ENCODE results near the gene ZNF320.
A peak's percentile ranks its signal among the peaks of the same experiment; 100 is the strongest.
"Not testable (repeated sequence)": the region's sequence is repeated elsewhere in the genome, so short reads cannot be mapped to it uniquely, and the experiment has no call there.

ZNF320 gene

DNA sequence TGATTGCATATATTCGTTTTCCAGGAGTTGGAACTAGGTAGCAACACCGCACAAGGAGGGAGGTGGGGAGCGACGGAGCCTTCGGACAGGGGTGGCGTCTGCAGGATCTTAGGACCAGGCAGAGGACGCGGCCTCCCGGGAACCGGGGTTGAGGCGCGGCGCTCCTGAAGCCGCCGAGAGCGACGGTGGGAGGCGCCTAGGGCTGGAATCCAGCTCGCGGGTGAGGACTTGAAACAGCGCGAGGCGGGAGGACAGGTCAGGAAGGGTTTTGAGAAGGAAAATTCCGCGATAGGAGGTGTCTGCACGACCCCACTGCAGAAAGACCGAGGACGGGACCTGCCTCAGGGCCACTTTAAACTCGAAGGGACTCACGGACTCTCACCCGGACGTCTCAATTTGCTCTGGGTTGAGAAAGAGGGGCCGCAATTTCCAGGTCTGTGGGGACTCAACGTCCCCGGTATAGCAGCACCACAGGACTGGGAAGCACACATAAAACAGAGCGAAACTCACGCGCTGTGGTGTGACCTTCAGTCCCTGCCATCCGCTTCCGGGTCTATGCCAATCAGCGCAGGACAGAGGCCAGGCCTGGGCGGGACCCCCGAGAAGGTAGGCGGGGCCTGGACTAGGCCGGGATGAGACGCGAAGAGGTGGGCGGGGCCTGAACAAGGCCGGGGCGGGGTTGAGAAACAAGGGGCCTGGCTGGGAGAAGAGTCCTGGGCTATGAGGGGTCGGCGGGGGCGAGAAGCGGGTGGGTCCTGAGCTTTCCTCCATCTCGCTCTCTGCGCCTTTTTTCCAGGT is at the start of gene ZNF320:
ZNF320 (minus strand) TSS at position 498 of the 798 bp plus-strand sequence. CDS start 7,380 bp downstream, outside the sequence.
- TF ChIP-seq, protein P1, sequence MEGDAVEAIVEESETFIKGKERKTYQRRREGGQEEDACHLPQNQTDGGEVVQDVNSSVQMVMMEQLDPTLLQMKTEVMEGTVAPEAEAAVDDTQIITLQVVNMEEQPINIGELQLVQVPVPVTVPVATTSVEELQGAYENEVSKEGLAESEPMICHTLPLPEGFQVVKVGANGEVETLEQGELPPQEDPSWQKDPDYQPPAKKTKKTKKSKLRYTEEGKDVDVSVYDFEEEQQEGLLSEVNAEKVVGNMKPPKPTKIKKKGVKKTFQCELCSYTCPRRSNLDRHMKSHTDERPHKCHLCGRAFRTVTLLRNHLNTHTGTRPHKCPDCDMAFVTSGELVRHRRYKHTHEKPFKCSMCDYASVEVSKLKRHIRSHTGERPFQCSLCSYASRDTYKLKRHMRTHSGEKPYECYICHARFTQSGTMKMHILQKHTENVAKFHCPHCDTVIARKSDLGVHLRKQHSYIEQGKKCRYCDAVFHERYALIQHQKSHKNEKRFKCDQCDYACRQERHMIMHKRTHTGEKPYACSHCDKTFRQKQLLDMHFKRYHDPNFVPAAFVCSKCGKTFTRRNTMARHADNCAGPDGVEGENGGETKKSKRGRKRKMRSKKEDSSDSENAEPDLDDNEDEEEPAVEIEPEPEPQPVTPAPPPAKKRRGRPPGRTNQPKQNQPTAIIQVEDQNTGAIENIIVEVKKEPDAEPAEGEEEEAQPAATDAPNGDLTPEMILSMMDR (IDR thresholded peaks at IDR 0.05; ENCODE audit: extremely low read depth, missing control alignments): no peak
- peak; percentile 93 for DNase-seq (ENCODE audit: low spot score)

DNA sequence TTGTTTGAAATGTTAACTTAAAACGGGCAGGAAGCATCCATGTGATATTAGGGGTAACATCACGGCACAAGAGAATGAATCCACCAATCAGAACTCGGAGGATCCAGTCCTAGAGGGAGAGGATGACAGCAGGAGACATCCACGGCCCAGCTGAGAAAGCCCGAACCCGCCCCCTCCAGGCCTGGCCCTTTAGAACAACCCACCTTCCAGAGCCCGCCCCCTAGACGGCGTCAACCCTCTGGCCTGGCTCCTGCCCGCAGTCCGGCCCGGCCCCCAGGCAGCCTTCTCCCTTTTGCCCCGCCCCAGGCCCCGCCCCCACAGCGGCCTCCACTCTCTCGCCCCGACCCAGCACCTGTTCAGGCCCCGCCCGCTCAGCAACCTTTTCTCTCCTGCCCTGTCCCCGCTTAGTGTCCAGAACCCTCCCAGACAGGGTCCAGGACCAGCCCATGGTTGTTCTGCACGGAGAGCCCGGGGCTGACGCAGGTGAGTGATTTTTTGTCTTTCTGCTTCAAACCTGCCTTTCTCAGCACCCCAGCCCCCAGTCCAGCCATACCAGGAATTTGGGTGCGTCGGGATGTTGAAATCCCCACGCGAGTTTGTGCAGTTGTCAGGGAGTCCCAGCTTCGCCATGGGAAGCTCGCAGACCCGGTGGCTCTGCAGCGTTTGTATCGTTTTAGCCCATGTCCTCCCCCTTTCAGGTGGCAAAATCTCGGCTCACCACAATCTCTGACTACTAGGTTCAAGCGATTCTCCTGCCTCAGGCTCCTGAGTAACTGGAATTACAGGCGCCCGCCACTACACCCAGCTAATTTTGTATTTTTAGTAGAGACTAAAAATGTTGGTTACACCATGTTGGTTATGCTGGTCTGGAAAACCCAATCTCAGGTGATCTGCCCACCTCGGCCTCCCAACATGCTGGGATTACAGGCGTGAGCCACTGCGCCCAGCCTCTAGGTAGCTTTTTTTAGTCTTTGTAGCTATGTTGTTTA is 49.2 kb upstream of the ZNF320 start:
- peak; percentile 15 for DNase-seq (ENCODE audit: low spot score)
- TF ChIP-seq, protein P1 (IDR thresholded peaks at IDR 0.05; ENCODE audit: extremely low read depth, missing control alignments): no peak

DNA sequence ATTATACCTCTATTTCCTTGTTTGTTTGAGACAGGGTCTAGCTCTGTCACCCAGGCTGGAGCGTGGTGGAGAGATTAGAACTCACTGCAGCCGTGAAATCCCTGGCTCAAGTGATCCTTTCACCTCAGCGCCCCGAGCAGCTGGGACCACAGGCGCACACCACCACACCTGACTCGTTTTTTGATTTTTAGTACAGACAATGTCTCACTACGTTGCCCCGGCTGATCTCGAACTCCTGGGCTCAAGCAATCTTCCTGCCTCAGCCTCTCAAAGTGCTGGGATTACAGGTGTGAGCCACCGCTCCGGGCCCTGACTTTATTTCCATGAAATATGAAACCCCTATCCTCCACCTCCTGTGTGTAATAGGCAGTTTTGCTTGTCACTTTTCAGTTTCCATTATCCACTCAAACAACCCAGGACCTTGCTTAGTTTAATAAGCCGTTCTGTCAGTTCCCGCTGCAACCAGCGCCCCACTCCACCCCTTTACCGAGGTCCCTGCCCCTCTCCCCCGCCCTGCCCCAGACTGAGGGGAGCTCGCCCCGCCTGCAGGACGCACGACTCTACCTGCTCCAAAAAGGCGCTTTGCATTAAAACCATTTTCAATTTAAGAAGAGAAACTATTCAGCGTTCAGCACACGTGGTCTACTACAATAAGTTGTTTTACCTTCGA is 48.4 kb upstream of the ZNF320 start:
- DNase-seq (ENCODE audit: low spot score): no peak
- TF ChIP-seq, protein P1 (IDR thresholded peaks at IDR 0.05; ENCODE audit: extremely low read depth, missing control alignments): no peak

DNA sequence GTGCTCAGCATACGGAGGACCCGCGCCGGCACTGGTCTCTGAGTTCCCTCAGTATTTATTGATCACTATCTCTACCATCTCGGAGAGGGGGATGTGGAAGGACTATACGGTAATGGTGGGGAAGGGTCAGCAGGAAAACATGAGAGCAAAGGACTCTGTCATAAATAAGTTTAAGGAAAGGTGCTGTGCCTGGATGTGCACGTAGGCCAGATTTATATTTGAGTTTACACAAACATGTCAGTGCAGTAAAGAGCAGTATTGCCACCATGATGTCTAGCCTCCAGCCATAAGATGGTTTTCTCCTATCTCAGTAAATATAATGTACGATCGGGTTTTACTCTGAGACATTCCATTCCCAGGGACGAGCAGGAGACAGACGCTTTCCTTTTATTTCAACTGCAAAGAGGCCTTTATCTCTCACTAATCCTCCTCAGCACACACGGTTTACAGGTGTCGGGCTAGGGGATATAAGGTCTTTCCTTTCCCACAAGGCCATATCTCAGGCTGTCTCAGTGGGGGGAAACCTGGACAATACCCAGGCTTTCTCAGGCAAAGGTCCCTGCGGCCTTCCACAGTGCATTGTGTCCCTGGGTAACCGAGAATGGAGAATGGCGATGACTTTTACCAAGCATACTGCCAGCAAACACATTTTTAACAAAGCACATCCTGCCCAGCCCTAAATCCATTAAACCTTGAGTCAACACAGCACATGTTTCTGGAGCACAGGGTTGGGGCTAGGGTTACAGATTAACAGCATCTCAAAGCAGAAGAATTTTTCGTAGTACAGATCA is 47.5 kb upstream of the ZNF320 start:
- DNase-seq (ENCODE audit: low spot score): not testable (repeated sequence)

DNA sequence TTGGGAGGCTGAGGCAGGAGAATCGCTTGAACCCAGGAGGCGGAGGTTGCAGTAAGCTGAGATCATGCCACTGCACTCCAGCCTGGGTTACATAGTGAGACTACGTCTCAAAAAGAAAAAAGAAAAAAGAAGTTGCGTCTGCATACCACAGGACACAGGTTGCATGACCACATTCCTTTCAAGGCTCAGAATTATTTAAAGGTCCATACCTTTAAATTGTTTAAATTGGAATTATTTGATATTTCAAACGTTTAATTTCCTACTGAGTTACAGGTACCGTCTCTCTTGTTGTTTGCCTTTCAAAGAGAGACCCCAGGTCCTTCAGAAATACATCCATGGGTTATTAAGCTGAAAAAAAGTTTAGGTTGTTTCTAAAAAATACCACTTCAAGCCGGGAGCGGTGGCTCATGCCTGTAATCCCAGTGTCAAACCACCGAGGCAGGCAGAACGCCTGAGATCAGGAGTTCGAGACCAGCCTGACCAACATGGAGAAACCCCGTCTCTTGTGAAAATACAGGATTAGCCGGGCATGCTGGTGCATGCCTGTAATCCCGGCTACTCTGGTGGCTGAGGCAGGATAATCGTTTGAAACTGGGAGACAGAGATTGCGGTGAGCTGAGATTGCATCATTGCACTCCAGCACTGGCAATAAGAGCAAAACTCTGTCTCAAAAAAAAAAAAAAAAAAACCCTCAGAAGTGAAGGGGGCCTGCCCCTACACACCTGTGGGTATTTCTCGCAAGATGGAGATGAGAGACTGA is 46.6 kb upstream of the ZNF320 start:
- TF ChIP-seq, protein P1 (IDR thresholded peaks at IDR 0.05; ENCODE audit: extremely low read depth, missing control alignments): no peak
- DNase-seq (ENCODE audit: low spot score): no peak

DNA sequence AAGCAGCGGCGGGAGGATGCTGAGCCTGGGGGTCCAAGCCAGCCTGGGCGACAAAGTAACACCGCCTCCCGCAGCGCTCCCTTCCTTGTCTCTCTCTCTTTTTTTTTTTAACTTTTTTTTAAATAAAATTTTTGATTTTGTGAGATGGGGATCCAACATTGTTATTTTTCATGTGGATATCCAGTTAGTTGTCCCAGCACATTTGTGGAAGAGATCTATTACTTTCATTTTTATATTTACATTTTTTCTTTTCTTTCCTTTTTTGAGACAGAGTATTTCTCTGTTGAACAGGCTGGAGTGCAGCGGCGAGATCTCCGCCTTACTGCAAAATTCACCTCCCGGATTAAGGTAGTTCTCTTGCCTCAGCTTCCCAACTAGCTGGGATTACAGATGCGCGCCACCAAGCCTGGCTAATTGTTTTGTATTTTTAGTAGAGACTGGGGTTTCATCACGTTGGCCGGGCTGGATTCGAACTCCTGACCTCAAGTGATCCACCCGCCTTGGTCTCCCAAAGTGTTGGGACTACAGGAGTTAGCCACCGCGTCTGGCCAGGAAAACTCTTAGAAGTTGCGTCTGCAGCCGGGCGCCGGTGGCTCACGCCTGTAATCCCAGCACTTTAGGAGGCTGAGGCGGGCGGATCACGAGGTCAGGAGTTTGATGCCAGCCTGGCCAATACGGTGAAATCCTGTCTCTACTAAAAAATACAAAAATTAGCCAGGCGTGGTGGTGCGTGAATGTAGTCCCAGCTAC is 45.9 kb upstream of the ZNF320 start:
- TF ChIP-seq, protein P1 (IDR thresholded peaks at IDR 0.05; ENCODE audit: extremely low read depth, missing control alignments): no peak
- DNase-seq (ENCODE audit: low spot score): no peak

Measured in GM20000 (cell line).